Measurements from ENCODE around the gene CACNA2D1.
"Not testable (repeated sequence)": the region's sequence is repeated elsewhere in the genome, so short reads cannot be mapped to it uniquely, and the experiment has no call there.

Gene CACNA2D1

DNA sequence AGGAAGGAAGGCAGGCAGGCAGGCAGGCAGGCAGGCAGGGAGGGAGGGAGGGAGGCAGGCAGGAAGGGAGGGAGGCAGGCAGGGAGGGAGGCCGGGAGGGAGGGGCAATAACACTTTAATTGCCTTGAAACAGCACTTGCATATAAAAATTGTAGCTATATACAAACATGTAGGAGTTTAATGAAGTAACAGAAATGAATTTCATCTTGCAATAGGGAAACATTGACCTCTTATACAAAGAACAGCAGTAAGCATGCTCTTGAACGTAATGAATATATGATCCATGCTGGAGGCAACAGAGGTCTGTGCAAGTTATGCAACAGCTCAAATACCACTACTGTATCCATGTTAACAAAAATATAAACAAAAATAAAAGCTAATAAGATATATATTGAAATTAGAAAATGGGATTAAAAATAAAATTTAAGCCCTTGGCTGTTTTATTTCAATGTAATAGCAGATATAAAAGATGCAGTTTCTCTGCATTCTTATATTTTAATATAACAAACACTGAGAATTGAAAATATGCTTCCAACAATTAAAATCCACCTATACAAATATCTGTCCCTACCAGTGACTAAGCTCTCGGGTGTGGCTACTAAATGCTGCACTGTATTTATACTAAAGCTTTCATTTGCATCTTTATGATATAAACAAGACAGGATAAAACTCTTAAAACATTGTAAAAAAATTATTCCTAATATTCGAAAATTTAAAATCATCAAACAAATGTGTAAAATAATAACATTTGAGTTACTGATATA lies 50.3 kb downstream of the CACNA2D1 start:
- DNase-seq (ENCODE audit: low read depth in 2 of 2): no peak

DNA sequence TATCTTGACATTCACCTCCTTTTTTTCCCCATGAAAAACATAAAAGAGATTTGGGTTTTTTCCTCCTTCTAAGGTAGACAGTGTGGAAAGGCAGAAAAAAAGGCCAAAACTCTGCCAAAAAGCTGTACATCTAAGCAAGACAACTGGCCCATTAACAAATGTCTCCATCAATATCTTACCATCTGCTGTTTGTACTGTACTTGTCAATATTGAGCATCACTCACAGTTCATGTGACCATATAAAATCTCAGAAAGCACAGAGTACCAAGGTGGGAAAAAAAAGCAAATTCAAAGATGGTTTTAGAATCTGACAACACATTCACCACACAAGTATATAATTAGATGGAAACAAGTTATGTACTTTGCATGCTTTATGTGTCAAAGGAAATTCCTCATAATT lies 52.6 kb downstream of the CACNA2D1 start:
- no peak for DNase-seq (ENCODE audit: low read depth in 2 of 2)

DNA sequence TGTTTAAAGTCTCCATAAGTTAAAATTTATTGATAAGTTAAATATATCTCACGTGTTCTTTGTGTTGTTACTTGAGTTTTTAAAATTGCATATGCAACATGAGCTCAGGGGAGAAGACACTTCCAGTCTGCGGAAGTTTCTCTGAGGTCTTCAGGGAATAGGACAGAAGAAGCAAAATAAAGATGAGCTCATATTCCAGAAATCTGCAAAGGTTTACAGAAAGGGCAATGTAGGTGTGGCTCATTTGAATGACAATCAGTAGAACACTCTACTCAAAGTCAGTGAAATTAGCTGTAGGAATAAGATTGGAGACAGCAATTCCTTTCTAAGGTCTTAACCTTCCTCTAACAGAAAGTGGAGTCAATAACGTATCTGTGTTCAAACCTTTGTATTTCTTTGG lies 53.7 kb downstream of the CACNA2D1 start:
- no peak for DNase-seq (ENCODE audit: low read depth in 2 of 2)

DNA sequence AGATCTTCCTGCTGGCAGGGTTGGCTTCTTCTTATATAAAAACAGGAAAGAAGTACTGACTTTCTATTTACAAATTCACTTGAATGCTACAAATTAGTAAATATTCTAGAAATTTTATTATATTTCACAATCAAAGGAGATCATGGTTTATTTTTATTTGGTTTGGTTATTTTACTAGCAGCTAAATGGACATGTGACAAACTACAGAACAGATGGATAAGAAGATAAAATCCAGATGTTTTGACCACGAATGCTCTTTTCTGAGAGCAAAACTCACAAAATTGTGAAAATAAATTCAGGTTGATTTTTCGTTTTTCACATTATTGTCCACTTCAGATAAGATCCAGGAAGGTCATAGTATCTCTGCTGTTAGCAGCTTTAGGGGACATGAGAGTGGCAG lies 55.4 kb downstream of the CACNA2D1 start:
- DNase-seq (ENCODE audit: low read depth in 2 of 2): no peak

DNA sequence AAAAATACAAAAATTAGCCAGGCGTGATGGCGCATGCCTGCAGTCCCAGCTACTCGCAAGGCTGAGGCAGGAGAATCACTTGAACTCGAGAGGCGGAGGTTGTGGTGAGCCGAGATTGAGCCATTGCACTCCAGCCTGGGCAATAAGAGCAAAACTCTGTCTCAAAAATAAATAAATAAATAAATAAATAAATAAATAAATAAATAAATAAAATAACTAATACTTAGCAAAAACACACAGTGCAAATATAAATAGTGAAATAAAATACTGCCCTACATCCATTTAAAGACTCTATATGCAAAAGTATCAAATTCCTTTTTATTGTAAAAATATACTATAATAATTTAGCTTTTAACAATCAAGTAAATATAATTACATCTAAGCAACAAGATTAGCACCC lies 57.0 kb downstream of the CACNA2D1 start:
- not testable (repeated sequence) for DNase-seq (ENCODE audit: low read depth in 2 of 2)

DNA sequence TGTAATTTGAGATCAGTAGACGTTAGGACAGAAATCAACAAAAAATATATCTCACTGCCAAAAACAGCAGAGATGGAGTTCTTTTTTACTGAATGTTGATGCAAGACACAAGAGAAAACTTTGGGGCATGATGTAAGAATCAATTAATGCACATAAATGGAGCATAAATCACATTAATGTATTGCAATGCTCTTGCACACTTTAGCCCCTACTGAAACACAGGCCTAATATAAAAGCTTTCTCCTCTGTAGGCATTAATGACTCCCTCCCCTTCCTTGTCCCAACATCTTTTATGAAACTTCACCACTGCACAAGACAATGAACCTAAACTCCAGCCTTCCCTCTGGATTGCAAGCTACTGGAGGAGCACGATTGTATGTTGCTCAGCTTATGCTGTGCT lies 58.8 kb downstream of the CACNA2D1 start:
- no peak for DNase-seq (ENCODE audit: low read depth in 2 of 2)

DNA sequence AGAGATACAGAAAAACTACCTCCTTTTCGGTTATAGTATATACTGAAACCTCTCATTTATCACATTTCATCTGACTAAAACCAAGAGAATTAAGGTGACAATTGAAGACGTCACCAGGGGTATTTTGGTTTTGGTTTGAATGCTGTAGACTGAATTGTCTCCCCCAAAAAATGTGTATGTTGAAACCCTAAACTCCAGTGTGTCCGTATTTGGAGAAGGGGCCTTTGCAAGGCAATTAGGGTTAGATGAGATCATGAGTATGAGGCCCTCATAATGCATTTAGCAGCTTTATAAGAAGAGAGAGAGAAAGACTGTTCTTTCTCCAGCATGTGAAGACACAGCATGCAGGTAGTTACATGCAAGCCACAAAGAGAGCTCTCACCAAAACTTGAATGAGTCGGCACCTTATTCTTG lies 59.5 kb downstream of the CACNA2D1 start:
- no peak for DNase-seq (ENCODE audit: low read depth in 2 of 2)

DNA sequence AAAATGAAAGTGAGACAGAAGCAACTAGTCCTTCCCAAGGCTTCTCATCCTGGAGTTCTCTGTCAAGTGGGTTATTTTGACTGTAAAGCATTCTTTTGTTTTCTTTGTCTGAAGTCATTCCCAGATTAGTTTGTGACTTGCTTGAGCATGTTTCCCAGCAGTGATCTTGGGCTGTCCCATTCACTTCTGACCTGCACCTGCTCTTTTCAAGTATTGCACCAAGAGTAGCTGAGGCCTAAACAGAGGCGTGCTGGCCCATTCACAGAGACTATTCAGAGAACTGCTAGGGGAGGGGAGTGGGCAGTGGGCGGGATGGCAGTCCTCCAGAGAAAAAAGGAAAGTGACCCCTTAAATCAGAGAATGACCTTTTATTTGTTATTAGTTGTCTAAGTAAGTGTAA lies 61.3 kb downstream of the CACNA2D1 start:
- no peak for DNase-seq (ENCODE audit: low read depth in 2 of 2)

DNA sequence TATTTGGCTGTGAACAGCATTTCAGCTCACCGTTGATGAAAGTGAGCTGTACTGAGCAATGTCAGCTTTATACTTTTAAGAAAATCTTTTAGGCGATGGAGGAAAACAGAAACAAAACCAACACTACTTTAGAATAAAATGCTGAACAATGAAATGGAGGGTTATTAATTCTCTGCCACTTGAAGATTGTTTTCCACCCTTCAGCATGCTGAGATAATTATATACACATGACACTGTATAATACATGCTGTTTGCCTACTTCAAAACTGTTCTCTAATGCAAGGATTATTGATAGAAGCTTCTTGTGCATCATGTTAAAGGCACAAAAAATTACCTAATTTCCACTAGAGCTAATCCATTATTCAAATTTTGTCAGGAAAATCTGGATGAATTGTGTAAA lies 66.8 kb downstream of the CACNA2D1 start:
- no peak for DNase-seq (ENCODE audit: low read depth in 2 of 2)

DNA sequence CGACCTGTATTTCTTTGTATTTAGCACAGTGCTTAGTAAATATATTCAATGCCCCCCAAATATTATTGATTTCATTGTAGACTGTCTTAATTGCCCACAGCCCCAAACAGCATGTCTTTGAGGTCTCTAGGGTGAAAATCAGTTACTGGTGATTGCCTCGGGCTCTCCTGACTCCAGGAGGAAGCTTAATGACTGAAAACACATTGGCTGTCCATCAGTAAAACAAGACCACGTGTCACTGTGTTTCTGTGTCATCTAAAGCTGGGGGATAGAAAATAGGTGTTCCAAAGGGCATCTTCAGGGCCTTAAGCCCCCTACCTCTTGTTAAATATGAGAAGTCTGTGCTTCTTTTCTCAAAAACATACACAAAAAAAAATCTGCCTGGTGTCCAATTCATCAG lies 67.9 kb downstream of the CACNA2D1 start:
- no peak for DNase-seq (ENCODE audit: low read depth in 2 of 2)

DNA sequence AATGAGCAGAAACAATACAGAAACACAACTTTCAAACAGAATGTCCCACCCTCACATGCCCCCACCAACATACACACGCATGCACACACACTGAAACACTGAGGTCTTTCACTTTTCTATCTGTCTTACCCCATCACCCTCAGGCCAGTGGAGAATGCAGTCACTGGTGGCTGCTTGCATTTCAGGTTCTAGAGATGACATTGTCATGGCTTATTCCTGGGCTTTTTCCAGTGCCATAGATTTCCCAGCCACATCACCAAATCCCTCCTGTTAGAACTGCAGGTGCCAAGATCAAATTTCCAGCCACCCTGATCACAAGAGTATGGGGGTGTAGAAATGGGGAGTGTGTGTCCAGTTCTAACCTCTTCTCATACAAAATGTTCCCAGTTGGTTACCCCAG lies 68.4 kb downstream of the CACNA2D1 start:
- no peak for DNase-seq (ENCODE audit: low read depth in 2 of 2)

DNA sequence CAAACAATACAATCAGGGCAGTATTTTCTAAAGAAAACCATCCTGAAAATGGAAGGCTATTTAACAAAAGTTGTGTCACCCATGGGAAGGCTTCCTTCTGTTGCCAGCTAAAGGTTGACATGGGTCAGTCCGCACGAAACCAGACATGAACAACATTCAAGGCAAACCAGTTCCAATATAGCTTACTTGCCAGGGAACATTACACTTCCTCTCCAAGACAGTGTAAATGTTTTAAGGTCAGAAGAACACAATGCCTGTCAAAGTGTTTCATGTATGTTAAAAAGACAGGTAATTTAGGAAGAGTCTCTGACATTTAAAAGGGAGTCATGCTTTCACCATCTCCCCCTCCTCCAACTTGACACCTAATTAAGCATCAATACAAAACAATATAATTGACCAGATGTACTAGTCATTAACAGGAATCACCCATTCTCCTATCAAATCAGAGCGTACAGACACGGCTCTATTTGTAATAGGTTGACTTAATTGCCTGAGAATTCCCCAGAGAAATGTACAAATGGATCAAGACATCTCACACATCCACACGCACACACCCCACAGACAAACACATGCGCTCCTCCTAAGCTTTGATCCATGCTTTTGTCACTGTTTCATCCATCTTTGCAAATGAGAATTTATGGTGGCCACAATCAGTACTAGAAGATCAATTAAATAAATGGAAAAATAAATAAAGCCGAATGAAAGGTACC lies 69.5 kb downstream of the CACNA2D1 start:
- no peak for DNase-seq (ENCODE audit: low read depth in 2 of 2)

DNA sequence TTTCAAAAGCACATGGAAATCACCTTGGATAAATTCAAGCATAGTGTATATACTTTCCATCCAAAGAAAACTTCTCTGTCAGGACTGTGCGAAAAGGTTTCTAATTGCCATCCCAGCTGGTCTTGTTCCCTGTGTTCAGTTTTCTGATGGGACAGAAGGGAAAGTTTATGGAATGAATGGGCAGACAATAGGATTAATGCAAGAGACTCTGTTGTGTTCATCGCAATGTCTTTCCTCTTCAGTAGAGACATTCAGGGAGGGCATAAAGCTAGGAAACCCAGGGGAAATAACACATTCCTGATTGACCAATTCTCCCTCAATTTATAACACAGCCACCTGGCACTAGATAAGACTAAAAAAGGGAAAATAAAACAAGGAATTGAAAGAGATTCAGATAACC lies 78.9 kb downstream of the CACNA2D1 start:
- no peak for DNase-seq (ENCODE audit: low read depth in 2 of 2)

DNA sequence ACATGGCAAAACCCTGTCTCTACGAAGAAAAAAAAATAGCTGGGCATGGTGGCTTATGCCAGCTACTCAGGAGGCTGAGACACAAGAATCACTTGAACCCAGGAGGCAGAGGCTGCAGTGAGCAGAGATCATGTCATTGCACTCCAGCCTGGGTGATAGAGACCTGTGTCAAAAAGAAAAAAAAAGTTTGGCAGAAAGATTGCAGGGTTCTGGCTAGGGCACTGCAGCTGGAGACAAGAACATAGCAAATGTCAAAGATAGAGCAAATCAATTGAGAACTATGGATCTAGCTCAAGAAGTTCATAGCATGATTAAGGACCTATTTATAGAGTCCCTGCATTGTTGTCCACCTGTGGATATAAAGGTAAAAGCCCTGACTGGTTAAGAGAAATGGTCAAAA lies 79.5 kb downstream of the CACNA2D1 start:
- DNase-seq (ENCODE audit: low read depth in 2 of 2): no peak

DNA sequence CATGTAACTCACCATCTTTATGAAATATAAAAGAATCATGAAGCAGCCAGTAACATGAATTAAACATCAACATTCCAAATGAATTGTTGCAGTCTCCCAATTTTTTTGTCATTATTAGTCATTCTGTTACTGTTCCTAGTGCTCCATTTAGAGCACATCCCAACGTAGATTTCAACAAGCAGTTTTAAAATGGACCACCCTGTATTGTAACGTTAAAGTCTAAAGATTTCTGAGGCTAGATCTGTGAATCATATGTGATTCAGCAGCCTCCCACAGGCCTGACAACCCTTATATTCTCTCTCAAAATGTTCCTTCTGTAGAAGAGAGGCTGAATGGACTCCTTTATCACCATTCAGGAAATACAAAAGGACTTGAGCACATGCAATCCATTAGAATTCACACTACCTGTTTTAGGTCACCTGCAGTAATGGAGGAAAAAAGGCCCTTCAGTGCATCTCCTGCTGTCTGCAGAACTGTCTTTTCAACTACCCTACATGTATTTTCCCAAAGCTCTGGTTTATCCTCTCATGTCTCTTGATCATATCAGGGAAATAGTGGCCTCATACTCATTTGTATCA lies 81.4 kb downstream of the CACNA2D1 start:
- no peak for DNase-seq (ENCODE audit: low read depth in 2 of 2)

DNA sequence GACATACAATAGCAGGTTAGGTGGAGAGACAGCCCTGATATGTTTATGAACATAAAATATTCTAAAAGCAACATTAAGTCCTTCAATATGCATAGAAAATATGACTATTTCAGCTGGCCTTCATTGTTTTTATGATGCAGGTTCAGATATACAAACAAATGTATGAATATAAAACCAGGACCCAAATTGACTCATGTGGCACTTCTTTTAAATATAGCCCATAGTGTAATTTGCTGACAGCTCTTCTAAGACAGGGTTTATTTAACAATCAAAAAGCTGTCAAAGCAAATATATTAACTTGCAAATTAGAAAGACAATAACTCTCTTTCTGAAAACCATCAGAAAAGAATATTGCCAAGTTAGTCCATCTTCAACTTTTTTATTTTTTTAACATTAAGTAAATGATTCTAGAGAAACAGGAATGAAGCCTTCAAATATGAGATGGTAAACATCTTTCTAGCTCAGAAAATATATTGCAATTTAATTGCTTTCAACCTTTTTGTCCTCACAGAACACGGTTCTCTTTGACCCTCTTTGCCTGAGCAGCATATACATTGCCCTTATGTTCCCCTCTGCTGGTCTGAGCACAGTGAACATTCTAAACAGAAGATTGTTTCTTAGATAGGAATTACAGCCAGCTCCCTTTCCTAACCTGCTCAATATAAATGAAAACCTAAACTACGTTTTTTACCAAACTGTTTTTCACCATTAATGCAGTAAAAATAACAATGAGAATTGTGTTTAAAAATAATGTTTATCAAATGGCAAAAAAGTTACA lies 82.8 kb downstream of the CACNA2D1 start:
- no peak for DNase-seq (ENCODE audit: low read depth in 2 of 2)

DNA sequence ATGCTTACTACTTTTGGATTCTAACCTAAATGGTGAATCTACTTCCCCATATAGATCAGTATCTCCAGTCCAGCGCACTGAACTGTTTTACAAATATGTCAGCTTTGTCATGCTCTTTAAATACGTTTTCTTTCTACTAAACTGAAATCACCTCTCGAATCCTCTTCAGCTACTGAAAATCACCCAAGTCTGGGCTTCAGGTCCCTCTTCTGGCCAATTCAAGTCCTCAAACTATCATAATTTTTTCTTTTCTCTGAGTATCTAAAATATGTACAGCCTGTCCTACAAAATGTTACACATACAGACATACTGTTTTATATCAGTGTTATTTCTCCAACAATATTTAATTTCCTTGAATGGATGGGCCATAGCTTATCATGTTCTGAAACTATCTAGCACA lies 84.2 kb downstream of the CACNA2D1 start:
- no peak for DNase-seq (ENCODE audit: low read depth in 2 of 2)

DNA sequence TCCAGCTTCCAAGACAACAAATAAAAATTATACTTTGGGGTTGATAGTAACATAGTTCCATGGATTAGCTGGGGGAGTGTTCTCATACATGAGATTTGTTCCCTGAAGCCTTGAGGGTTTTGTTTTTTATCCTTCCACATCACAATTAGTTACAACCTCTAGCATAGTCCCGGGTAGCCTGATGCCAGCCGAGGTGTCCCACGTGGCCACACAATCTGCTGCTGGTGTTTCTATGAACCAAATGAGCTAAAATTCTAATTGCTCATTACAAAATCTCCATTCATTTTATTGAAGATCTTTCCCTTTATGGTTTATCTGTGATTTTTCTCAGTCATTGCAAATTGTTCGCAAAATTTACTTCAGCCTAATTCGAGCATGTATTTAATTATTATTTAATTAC lies 84.7 kb downstream of the CACNA2D1 start:
- DNase-seq (ENCODE audit: low read depth in 2 of 2): no peak

DNA sequence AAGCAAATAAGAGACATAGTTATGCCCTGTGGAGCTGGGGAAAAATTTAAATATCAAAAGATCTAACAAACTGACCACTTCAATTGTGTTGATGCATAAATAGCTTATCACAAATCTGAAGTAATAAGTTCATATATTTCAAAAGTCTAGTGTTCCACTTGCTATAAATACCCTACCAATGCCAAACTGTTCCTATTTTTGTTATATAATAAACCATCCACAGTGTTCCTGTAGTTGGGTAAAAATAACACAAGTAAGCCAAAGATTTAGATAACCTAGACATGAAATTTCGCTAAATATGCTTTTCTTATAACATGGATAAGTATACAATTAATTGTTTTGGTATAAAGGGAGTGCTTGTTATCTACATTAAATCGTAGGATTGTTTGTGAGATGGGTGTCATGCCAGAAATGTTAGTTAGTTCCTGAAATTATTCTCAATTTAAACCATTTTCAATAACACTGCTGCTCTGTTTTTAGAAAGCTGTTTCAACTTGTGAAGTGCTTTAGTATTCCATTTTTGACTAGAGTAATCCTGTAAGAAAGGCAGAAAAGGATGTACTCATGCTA lies 85.5 kb downstream of the CACNA2D1 start:
- no peak for DNase-seq (ENCODE audit: low read depth in 2 of 2)

DNA sequence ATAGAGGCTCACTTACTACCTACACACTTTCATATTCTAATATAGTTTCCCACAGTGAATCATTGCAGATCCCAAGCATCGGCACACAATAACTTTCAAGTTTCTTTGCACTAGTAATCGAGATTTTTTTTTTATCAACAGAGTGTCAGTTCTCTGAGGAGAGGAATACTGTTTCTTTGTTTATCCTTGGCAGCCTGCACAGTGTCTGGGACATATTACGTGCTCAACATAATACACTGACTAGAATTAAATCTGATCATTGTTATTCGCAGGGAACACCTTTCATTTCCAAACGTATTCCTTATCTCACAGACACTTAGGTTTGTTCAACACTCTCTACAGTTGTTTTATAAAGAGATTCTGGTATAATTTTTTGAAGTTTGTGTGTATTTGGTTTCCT lies 95.3 kb downstream of the CACNA2D1 start:
- no peak for DNase-seq (ENCODE audit: low read depth in 2 of 2)

DNA sequence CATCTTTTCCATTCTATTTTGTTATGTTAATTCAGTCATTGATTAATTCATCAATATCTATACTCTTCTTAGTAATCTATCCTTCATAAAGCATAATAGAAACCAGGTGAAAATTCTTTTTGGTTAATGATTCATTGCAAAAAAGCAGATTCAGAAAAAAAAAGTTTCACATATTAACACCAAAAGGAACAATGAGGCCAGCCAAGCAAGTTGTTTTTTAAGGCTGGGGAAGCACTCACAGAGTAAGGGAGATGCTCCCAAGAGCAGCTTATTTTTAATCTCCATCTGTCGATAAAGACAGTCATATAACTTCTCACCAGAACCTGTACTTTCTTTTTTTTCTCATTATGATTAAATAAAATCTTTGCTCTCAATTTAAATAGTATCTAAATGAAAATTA lies 95.8 kb downstream of the CACNA2D1 start:
- DNase-seq (ENCODE audit: low read depth in 2 of 2): no peak

DNA sequence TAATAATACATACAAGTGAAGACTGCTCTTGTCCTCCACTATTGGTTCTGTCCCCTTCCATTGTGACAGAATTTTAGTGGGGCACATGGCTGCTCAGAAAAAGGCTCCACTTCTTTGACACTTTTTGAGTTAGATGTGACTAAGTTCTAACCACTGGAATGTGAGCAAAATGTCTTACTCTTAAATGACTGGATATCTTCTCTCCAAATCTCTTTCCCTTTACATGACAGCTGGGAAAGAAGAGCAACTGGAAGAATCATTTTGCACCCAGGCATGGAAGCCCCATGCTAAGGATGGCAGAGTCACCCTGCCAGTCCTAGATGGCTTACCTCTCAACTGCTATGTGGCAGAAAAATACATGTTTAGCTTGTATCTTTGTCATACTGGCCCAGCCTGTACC lies 97.7 kb downstream of the CACNA2D1 start:
- no peak for DNase-seq (ENCODE audit: low read depth in 2 of 2)
